Measurements from ENCODE around the gene POFUT2. TPM values are rescaled to one million over a fixed set of nuclear protein-coding genes. Genes with fewer than 3 reads are reported as not detected.

Gene POFUT2, protein sequence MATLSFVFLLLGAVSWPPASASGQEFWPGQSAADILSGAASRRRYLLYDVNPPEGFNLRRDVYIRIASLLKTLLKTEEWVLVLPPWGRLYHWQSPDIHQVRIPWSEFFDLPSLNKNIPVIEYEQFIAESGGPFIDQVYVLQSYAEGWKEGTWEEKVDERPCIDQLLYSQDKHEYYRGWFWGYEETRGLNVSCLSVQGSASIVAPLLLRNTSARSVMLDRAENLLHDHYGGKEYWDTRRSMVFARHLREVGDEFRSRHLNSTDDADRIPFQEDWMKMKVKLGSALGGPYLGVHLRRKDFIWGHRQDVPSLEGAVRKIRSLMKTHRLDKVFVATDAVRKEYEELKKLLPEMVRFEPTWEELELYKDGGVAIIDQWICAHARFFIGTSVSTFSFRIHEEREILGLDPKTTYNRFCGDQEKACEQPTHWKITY
- total RNA-seq, result 42.9 and 69.9 TPM in 2 replicates

GRCh38 chr21:45287438-45288391 is at the start of gene POFUT2:
Gene POFUT2, minus strand, starts transcription at chr21:45287895. Its CDS starts 24 bp downstream, at chr21:45287871.

Other genes with a start within 250 kb of the POFUT2 start
- 5.6 and 9.7 TPM in 2 replicates for gene ADARB1, start 213.3 kb downstream of the POFUT2 start, total RNA-seq
- gene COL18A1, start 117.3 kb upstream of the POFUT2 start, total RNA-seq, result 38.1 and 131 TPM in 2 replicates

Data from uterine smooth muscle cell (primary cell).